ENCODE data around the gene TCF4. TPM values are rescaled to one million over a fixed set of nuclear protein-coding genes. Genes with fewer than 3 reads are reported as not detected.

Gene TCF4
- total RNA-seq, 6 experiments from 2014 or later, result 50.4 to 71.1 (median 59.0) TPM

GRCh38 chr18:55228191-55228590, 359.8 kb downstream of the TCF4 start:
- TF ChIP-seq CTCF (IDR thresholded peaks at IDR 0.05), result peak; percentile 16; the same call in 1 of the 2 replicates
- Mint-ChIP-seq H3K27me3 (ENCODE audit: insufficient read depth) (no peaks in the 10 kb centered on the region; the same call in 1 of the 2 replicates), H3K4me3 (peak overlapping the region; percentile 43; the same call in 1 of the 2 replicates), H3K27ac (peak overlapping the region; percentile 75), H3K9me3 (no peaks in the 10 kb centered on the region), H3K4me1 (ENCODE audit: low read depth) (peaks cover 58% of the 10 kb centered on the region), H3K36me3 (ENCODE audit: low read depth) (peaks cover 70% of the 10 kb centered on the region)
- peak; percentile 48 for DNase-seq

- H3K27ac Mint-ChIP-seq, result peak overlapping the region; percentile 75
- peaks cover 56% of the 10 kb centered on the region for H3K4me1 Mint-ChIP-seq (ENCODE audit: low read depth)
- no peak for TF ChIP-seq CTCF (IDR thresholded peaks at IDR 0.05)
- H3K9me3 Mint-ChIP-seq, result no peaks in the 10 kb centered on the region
- H3K36me3 Mint-ChIP-seq (ENCODE audit: low read depth), result peaks cover 72% of the 10 kb centered on the region
- no peaks in the 10 kb centered on the region; the same call in 1 of the 2 replicates for H3K27me3 Mint-ChIP-seq (ENCODE audit: insufficient read depth)
- no peak overlapping the region for H3K4me3 Mint-ChIP-seq
- DNase-seq, result no peak
These were observed 360.2 kb downstream of the TCF4 start for GRCh38 chr18:55227771-55228170.

- H3K9me3 Mint-ChIP-seq, result no peaks in the 10 kb centered on the region
- no peak for DNase-seq
- peaks cover 40% of the 10 kb centered on the region for H3K4me1 Mint-ChIP-seq (ENCODE audit: low read depth)
- H3K27me3 Mint-ChIP-seq (ENCODE audit: insufficient read depth), result no peaks in the 10 kb centered on the region
- H3K27ac Mint-ChIP-seq, result no peak overlapping the region
- TF ChIP-seq CTCF (IDR thresholded peaks at IDR 0.05), result no peak
- peaks cover 56% of the 10 kb centered on the region for H3K36me3 Mint-ChIP-seq (ENCODE audit: low read depth)
- no peak overlapping the region for H3K4me3 Mint-ChIP-seq
These were observed 361.9 kb downstream of the TCF4 start for GRCh38 chr18:55226044-55226443.

GRCh38 chr18:55224086-55224625, 363.8 kb downstream of the TCF4 start:
- TF ChIP-seq CTCF (IDR thresholded peaks at IDR 0.05), result no peak
- no peaks in the 10 kb centered on the region for H3K9me3 Mint-ChIP-seq
- H3K27me3 Mint-ChIP-seq (ENCODE audit: insufficient read depth), result no peaks in the 10 kb centered on the region; the same call in 1 of the 2 replicates
- peaks cover 41% of the 10 kb centered on the region for H3K36me3 Mint-ChIP-seq (ENCODE audit: low read depth)
- no peak overlapping the region for H3K4me3 Mint-ChIP-seq
- DNase-seq, result no peak
- peaks cover 28% of the 10 kb centered on the region for H3K4me1 Mint-ChIP-seq (ENCODE audit: low read depth)
- peak overlapping the region; percentile 36; the same call in 1 of the 2 replicates for H3K27ac Mint-ChIP-seq

GRCh38 chr18:55221622-55222021, 366.4 kb downstream of the TCF4 start:
- peaks cover 1% of the 10 kb centered on the region; the same call in 1 of the 2 replicates for H3K27me3 Mint-ChIP-seq (ENCODE audit: insufficient read depth)
- H3K36me3 Mint-ChIP-seq (ENCODE audit: low read depth), result peaks cover 30% of the 10 kb centered on the region

More at GRCh38 chr18:55221622-55222021, 366.4 kb downstream of the TCF4 start:
- Mint-ChIP-seq H3K4me3 (no peak overlapping the region), H3K27ac (no peak overlapping the region), H3K4me1 (ENCODE audit: low read depth) (peaks cover 16% of the 10 kb centered on the region), H3K9me3 (no peaks in the 10 kb centered on the region)
- no peak for DNase-seq
- TF ChIP-seq CTCF (IDR thresholded peaks at IDR 0.05), result no peak

Measured in HFFc6 (cell line).